ENCODE measurements around the gene MTR.

The MTR gene

DNA sequence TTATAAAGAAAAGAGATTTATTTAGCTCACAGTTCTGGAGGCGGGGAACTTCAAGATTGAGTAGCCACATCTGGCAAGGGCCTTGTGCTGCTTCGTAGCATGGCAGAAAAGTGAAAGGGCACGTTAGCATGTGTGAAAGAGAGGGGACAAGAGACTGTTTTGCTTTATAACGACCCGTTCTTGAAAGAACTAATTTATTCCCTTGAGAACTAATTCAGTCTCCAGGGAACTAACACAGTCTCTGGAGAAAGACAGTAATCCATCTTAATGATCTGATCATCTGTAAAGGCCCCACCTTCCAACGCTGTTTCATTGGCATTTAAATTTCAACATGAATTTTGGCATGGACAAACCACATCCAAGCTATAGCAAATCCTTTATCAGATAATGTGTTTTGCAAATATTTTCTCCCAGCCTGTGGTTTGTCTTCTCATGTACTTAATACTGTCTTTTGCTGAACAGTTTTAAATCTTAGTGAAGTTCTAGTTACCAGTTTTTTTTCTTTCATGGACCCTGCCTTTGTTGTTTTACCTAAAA is 26.1 kb downstream of the MTR start:
- TF ChIP-seq TAF1 (IDR thresholded peaks at IDR 0.05; ENCODE audit: borderline replicate concordance, insufficient read depth, low read length) = no peak
- TF ChIP-seq POLR2AphosphoS5 (IDR thresholded peaks at IDR 0.05; ENCODE audit: low read depth, low read length) = no peak
- no peak for TF ChIP-seq FOXP2 (optimal IDR thresholded peaks at IDR 0.05; ENCODE audit: borderline replicate concordance, extremely low read depth, extremely low read length, insufficient read depth)
- TF ChIP-seq SIN3A (IDR thresholded peaks at IDR 0.05; ENCODE audit: borderline replicate concordance, insufficient read depth, low read length) = no peak
- TF ChIP-seq, protein P1, sequence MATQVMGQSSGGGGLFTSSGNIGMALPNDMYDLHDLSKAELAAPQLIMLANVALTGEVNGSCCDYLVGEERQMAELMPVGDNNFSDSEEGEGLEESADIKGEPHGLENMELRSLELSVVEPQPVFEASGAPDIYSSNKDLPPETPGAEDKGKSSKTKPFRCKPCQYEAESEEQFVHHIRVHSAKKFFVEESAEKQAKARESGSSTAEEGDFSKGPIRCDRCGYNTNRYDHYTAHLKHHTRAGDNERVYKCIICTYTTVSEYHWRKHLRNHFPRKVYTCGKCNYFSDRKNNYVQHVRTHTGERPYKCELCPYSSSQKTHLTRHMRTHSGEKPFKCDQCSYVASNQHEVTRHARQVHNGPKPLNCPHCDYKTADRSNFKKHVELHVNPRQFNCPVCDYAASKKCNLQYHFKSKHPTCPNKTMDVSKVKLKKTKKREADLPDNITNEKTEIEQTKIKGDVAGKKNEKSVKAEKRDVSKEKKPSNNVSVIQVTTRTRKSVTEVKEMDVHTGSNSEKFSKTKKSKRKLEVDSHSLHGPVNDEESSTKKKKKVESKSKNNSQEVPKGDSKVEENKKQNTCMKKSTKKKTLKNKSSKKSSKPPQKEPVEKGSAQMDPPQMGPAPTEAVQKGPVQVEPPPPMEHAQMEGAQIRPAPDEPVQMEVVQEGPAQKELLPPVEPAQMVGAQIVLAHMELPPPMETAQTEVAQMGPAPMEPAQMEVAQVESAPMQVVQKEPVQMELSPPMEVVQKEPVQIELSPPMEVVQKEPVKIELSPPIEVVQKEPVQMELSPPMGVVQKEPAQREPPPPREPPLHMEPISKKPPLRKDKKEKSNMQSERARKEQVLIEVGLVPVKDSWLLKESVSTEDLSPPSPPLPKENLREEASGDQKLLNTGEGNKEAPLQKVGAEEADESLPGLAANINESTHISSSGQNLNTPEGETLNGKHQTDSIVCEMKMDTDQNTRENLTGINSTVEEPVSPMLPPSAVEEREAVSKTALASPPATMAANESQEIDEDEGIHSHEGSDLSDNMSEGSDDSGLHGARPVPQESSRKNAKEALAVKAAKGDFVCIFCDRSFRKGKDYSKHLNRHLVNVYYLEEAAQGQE (IDR thresholded peaks at IDR 0.05; ENCODE audit: insufficient read depth in 1 of 2, low read depth in 2 of 2, low read length in 2 of 2) = no peak

DNA sequence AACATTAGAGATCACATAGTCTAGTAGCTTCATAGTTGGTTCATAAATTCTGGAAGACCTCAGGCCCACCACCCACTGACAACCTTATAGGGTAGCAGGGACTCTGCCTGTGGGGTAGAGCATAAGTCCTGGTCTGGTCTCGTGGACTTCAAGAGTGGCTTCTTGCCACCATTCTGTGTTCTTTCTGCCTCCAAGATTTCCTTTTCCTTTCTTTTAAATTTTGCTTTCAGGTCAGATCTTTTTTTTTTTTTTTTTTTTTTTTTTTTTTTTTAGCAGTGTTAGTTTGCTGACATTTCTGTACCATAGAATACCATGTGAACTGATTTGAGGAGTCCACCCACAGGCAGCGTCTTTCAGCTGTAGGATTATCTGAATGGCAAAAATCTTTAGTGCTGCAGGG is 28.5 kb downstream of the MTR start:
- TF ChIP-seq, protein P1 (IDR thresholded peaks at IDR 0.05; ENCODE audit: insufficient read depth in 1 of 2, low read depth in 2 of 2, low read length in 2 of 2) = no peak
- TF ChIP-seq SIN3A (IDR thresholded peaks at IDR 0.05; ENCODE audit: borderline replicate concordance, insufficient read depth, low read length) = no peak
- no peak for TF ChIP-seq TAF1 (IDR thresholded peaks at IDR 0.05; ENCODE audit: borderline replicate concordance, insufficient read depth, low read length)
- no peak for TF ChIP-seq POLR2AphosphoS5 (IDR thresholded peaks at IDR 0.05; ENCODE audit: low read depth, low read length)

DNA sequence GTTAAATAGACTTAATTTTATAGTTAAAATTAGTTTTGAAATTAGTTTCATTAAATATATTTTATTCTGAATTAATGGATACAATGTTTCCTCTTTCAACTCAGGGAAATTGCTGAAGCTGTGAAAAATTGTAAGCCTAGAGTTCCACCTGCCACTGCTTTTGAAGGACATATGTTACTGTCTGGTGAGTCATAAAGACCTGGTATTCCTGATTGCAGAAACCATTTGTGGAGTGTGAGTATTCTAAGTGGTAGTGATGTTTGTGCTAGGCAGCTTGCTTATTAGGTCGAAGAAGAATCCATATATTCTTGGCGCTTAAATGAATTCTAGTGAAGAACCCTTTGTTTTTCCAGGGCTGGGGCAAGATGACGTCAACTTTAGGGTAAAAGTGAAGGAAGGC is 34.0 kb downstream of the MTR start:
- TF ChIP-seq SIN3A (IDR thresholded peaks at IDR 0.05; ENCODE audit: borderline replicate concordance, insufficient read depth, low read length) (no peak), FOXP2 (optimal IDR thresholded peaks at IDR 0.05; ENCODE audit: borderline replicate concordance, extremely low read depth, extremely low read length, insufficient read depth) (no peak), POLR2AphosphoS5 (IDR thresholded peaks at IDR 0.05; ENCODE audit: low read depth, low read length) (no peak), TAF1 (IDR thresholded peaks at IDR 0.05; ENCODE audit: borderline replicate concordance, insufficient read depth, low read length) (no peak)
- TF ChIP-seq, protein P1 (IDR thresholded peaks at IDR 0.05; ENCODE audit: insufficient read depth in 1 of 2, low read depth in 2 of 2, low read length in 2 of 2) = no peak

DNA sequence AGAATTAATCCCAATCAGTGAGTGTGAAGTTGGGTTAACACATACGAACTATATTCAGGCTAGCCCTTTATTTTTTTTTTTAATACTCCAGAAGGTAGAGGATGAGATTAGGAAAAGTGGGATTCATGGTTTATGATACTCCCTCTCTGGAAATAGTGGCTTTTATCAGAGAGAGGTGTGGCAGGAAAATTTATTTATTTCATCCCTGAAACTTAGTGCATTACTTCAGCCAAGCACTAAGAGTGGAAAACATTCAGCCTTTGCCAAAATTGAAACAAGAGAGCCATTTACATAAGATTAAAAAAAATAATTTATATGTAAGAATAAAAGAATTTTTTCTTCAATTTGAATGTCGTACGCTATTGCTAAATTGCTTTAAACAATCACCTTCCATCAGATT is 35.0 kb downstream of the MTR start:
- TF ChIP-seq, protein P1 (IDR thresholded peaks at IDR 0.05; ENCODE audit: insufficient read depth in 1 of 2, low read depth in 2 of 2, low read length in 2 of 2) = no peak

DNA sequence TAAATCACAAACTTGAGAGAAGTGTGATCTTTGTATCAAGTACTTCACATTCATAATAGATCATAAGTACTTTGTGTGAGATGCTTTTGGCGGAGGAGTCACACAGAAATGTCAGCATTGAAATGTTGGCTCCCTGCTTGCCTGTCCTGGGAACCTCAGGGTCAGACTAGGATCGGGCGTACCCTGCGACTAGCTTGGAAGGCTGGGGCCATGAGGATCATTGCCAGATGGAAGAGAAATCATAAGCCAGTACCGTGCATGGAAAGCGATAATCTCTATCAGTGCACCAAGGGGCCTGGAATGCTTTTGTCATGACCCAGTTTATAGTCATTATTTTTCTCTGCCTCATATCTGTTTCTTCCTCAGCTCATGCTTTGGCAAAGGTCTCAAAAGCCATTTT is 35.5 kb downstream of the MTR start:
- TF ChIP-seq TAF1 (IDR thresholded peaks at IDR 0.05; ENCODE audit: borderline replicate concordance, insufficient read depth, low read length) = no peak

Data from PFSK-1 (cell line).